Fibroblast of lung (primary cell): ENCODE data around the gene GFM1.

Experiments used
- CTCF ChIP-seq, 2 donors: IDR thresholded peaks in 1 of 2; conservative IDR thresholded peaks in 1 of 2; 1 replicate in 1 of 2; 2 replicates in 1 of 2; pipeline ENCODE4 v1.5.1; 2011 to 2012; ENCODE audit warnings: low read length in 2 of 2, control low read depth in 1 of 2, inconsistent platforms in 1 of 2, low read depth in 1 of 2, mild to moderate bottlenecking in 1 of 2
- EZH2 ChIP-seq: IDR thresholded peaks from 2 replicates; pipeline ENCODE4 v1.5.1; 2012; ENCODE audit warnings: low read length, control low read depth, mild to moderate bottlenecking; ENCODE audit errors: missing control alignments

GRCh38 chr3:158739661-158740060 lies 95.3 kb downstream of the GFM1 start:
- TF ChIP-seq CTCF (conservative IDR thresholded peaks at IDR 0.05 in 1 of 2, IDR thresholded peaks at IDR 0.05 in 1 of 2; ENCODE audit: low read depth in 1 of 2, low read length in 2 of 2) (no peak), EZH2 (no peak)
